Astrocyte of the spinal cord (primary cell): ENCODE results near the gene NMT1.
"Not testable (repeated sequence)": the region's sequence is repeated elsewhere in the genome, so short reads cannot be mapped to it uniquely, and the experiment has no call there.

Experiments used
- DNase-seq: peaks from one replicate; pipeline ENCODE4 v3.0.0; 2011; ENCODE audit warnings: low read depth, low spot score
- H3K4me3 ChIP-seq: 2 replicates; pipeline ENCODE4 v1.5.1; 2011; ENCODE audit warnings: low read depth, mild to moderate bottlenecking, low read length, moderate library complexity
- in situ Hi-C: cut with HindIII; loops from 2 replicates; pipeline ENCODE4 v1.10.0; 2017; ENCODE audit warnings: low sequenced_read_pairs
- TF ChIP-seq, protein P1 (sequence below): IDR thresholded peaks from 2 replicates; pipeline ENCODE4 v1.5.1; 2012; ENCODE audit warnings: low read depth, mild to moderate bottlenecking, low read length, inconsistent platforms

NMT1 gene

DNA sequence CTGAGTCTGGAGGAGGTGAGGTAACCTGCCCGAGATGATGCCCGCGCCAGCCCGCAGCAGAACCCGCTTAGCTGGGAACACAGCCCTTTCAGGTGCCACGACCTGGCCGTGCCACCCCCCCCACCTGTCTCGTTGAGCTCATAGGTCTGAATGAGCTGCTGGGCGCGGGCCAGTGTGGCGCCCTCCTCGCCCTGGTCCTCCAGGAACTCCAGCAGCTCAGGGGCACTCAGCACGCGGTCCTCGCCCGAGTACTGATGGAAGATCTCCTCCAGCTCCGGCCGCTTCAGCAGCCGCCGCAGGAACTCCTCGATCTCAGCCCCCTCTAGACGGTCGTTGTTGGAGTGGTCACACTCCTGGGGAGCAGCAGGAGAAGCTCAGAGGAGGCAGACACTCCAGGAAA lies 57.6 kb downstream of the NMT1 start:
- TF ChIP-seq, protein P1, sequence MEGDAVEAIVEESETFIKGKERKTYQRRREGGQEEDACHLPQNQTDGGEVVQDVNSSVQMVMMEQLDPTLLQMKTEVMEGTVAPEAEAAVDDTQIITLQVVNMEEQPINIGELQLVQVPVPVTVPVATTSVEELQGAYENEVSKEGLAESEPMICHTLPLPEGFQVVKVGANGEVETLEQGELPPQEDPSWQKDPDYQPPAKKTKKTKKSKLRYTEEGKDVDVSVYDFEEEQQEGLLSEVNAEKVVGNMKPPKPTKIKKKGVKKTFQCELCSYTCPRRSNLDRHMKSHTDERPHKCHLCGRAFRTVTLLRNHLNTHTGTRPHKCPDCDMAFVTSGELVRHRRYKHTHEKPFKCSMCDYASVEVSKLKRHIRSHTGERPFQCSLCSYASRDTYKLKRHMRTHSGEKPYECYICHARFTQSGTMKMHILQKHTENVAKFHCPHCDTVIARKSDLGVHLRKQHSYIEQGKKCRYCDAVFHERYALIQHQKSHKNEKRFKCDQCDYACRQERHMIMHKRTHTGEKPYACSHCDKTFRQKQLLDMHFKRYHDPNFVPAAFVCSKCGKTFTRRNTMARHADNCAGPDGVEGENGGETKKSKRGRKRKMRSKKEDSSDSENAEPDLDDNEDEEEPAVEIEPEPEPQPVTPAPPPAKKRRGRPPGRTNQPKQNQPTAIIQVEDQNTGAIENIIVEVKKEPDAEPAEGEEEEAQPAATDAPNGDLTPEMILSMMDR = no peak
- H3K4me3 ChIP-seq = no peak overlapping the region
- no peak for DNase-seq
- in situ Hi-C loops = no loop called here

DNA sequence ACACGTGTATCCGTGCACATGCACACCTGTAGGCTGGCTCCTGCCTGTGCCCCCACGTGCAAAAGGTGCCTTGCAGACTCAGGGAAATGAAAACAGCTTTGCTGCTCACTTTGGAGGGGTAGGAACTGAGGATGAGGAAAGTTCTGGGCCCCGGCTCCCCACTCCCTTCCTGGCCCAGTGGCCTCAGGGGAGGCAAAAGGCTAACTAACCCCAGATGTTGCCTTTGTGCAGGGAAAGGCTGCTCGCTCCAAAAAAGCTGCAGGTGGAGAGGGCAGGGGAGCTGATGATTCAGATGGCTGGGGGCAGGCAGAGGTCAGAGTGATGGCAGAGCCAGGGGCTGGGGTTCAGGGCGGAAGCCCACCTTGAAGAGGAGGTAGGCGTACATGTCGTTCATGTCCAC lies 58.8 kb downstream of the NMT1 start:
- in situ Hi-C loops = no loop called here
- TF ChIP-seq, protein P1 = no peak
- no peak overlapping the region for H3K4me3 ChIP-seq
- DNase-seq = no peak

- no peak overlapping the region for H3K4me3 ChIP-seq
- in situ Hi-C loops = no loop called here
- DNase-seq = no peak
- TF ChIP-seq, protein P1 = no peak
Measured at GRCh38 chr17:45120558-45120957, 59.4 kb downstream of the NMT1 start.

DNA sequence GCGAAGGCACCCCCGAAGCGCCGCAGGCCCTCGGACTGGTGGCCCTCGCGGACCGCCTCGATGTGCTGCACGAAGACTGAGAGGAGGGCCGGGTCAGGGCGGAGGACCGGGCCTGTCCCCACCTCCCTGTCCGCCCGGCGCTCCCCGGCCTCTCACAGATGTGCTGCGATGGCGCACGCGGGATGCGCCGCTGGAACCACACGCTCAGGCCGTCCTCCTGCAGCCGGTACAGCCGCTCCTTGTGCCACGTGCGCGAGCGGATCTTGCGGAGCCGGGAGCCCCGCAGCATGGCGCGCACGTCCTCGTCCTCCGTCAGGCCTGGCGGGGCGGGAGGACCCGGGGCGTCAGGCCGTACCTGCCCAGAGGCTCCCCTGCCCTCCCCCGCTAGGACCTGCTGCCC lies 59.9 kb downstream of the NMT1 start:
- no peak for DNase-seq
- no peak overlapping the region for H3K4me3 ChIP-seq
- in situ Hi-C loops = no loop called here
- TF ChIP-seq, protein P1 = no peak

GRCh38 chr17:45123076-45123770 lies 62.1 kb downstream of the NMT1 start:
- in situ Hi-C loops = no loop called here
- TF ChIP-seq, protein P1 = no peak
- no peak for DNase-seq
- H3K4me3 ChIP-seq = no peak overlapping the region

DNA sequence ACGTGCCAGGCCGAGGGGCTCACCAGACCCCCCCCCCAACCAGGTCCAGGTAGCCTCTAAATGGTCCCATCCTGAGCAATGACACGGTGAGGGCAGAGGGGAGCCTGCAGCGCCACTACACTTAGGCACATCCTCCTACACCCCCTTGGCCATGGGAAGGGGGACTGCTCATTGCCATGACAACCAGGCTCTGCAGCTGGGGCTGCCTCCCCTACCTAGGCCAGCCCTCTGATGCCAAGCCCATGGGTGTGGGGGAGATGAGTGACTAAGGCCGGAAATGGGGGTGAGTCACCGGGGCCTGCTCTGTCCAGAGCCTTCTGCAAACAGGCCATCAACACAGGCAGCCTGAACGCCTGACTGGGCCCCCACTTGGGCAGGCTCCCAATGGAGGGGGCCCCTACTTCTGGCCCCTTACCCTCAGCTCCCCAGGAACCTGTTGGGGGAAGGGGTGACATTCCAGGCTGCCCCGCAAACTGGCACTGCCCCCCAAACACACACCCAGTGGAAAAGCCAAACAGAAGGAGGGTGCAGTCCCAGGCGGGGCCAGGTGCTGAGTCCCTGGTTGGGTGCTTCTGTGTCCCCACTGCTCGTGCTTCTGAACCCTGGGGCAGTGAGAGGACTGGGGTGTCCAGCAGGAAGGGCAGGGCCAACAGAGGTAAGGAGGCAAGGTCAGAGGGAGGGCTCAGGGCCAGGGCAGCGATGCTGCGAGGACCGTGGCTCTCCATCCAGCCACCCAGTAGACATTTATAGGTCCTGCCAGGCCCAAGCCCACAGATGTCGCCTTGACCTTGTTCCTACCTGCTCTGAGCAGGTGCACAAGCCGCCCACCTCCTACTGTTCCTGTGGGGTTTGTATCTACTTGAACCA lies 63.0 kb downstream of the NMT1 start:
- TF ChIP-seq, protein P1 = no peak
- peak; percentile 88 for DNase-seq
- in situ Hi-C loops = no loop called here
- H3K4me3 ChIP-seq = no peak overlapping the region

DNA sequence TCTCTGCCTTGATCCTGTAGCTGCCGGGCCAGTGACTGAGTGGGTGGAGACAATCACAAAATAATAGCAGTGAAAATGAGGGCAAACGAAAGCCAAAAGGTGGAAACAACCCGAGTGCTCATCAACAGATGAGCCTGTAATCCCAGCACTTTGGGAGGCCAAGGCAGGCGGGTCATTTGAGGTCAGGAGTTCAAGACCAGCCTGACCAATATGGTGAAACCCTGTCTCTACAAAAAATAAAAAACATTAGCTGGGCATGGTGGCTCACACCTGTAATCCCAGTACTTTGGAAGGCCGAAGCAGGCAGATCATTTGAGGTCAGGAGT lies 63.6 kb downstream of the NMT1 start:
- H3K4me3 ChIP-seq, DNase-seq, in situ Hi-C loops: not testable (repeated sequence)
